ENCODE data around the gene FAM89A.

DNA sequence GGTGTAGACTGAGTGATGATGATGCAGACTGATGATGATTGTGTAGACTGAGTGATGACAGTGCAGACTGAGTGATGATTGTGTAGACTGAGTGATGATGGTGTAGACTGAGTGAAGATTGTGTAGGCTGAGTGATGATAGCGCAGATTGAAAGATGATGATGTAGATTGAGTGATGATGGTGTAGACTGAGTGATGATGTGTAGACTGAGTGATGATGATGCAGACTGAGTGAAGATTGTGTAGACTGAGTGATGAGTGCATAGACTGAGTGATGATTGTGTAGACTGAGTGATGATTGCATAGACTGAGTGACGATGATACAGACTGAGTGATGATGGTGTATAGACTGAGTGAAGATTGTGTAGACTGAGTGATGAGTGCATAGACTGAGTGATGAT, 28.7 kb downstream of the FAM89A start:
- TF ChIP-seq, protein P1, sequence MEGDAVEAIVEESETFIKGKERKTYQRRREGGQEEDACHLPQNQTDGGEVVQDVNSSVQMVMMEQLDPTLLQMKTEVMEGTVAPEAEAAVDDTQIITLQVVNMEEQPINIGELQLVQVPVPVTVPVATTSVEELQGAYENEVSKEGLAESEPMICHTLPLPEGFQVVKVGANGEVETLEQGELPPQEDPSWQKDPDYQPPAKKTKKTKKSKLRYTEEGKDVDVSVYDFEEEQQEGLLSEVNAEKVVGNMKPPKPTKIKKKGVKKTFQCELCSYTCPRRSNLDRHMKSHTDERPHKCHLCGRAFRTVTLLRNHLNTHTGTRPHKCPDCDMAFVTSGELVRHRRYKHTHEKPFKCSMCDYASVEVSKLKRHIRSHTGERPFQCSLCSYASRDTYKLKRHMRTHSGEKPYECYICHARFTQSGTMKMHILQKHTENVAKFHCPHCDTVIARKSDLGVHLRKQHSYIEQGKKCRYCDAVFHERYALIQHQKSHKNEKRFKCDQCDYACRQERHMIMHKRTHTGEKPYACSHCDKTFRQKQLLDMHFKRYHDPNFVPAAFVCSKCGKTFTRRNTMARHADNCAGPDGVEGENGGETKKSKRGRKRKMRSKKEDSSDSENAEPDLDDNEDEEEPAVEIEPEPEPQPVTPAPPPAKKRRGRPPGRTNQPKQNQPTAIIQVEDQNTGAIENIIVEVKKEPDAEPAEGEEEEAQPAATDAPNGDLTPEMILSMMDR (IDR thresholded peaks at IDR 0.05), result no peak
- TF ChIP-seq POLR2A (IDR thresholded peaks at IDR 0.05), result no peak

All from thyroid gland (tissue), 4 donors.